HL-60/S4 treated with retinoic acid at 250 ng/mL for 4 days and 3 days (cell line): ENCODE measurements around the gene SF1.

ENCODE experiments used
- in situ Hi-C: fragments of 300-500 bp; cut with MboI; formaldehyde crosslinking; loops from 2 replicates; pipeline ENCODE4 v1.7.0; 2022; ENCODE audit warnings: low sequenced_read_pairs

SF1 gene

DNA sequence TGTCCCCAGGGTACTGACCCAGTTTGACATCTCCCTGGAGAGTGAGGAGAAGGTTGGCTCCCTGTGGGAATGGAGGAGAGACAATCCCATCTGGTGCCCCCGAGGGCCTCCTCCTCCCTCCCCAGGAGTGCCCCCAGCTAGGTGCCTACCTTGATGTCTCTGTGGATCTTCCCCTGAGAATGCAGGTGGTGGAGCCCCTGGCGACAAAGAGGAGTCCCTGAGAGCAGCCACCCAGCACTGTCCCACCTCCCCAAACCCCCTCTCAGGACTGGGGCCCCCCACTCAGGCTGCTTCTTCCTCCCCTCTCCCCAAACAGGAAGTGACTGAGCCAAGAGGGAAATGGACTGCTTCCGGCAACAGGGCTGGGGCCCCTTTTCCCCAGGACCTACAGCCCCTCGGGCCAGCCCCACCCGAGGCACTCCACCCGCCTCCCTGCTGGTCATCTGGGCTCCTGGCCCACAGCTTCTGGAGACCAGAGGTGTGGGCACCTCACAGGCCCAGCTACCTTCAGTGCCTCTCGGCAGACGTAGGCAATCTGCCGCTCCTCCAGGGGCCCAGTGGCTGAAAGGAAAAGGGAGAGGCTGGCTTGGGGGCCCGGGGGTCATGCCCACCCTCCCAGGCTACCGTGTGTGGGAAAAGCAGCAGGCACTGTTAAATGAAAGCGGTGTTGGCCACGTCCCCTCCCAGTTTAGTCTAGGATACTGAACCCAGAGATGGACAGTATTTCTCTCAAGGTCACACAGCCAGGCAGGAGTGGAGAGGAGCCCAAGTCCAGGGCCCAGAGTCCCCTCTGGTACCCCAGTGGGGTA, 23.4 kb upstream of the SF1 start:
- in situ Hi-C loops: no loop called here

DNA sequence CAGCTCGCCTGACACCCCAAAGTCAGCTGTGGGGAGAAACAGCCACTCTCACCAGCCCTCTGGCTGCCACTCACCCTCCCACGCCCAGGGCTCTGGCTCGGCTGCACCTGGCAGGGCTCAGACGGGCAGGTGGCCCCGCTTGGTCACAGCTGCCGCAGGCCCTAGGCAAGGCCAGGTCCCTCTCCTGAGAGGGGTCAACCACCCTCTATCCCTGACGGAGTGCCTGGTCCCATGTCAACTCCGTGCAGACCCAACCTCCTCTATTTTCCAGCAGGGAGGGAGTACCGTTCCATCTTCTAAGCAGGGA, 22.8 kb upstream of the SF1 start:
- in situ Hi-C loops: no loop called here

- in situ Hi-C loops: no loop called here
These were observed 22.2 kb upstream of the SF1 start for GRCh38 chr11:64800303-64801157.

GRCh38 chr11:64799623-64800302, 21.4 kb upstream of the SF1 start:
- in situ Hi-C loops: no loop called here

DNA sequence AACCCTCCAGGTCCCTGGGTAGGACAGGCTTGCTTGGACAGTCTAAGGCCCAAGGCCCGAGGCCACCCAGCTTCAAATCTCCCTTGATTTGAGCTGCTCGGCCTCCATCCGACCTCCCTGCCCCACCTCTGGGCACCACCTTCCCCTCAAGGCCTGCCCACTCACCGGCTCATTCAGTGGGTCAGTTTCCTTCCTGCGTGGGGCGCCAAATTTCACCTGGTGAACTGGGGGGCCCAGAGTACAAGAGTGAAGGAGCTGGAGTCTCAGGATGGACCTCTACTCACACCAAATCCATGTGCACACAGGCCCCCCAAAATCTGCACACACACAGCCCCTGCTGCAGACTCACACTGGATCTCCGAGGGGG, 20.9 kb upstream of the SF1 start:
- in situ Hi-C loops: no loop called here

DNA sequence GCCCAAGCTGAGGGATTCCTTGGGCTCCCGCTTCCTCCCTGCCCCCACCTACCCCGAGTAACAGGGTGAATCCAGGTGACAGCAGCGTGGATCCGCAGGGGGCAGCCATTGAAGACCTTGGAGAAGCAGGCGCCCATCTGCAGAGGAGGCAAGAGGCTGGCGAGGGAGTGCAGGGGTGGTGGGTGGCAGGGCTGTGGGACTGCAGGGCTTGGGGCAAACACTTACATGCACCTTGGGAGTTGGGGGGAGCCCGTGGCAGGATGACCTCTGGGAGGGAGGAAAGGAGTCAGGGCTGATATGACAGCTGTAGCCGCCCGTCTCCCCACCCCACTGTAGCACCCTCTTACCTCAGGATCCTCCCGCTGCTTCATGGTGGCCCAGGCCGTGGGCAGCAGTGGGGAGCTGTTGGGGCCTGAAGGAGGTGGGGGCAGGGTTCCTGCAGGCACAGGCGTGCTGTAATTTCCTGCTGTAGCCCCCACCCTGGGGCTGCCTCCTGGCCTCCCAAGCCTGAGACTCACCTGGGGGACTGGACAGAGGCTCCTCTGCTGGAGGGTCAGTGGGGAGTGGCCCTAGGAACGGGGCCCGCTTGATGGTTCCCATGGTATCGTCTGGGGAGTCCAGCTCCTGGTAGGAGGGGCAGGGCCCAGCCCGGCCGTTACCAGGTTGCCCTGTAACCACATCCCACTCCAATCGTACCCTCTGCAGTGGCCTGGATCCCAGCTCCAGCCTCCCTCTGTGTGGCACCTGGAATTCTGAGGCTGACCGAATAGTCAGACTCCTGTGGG, 18.6 kb upstream of the SF1 start:
- in situ Hi-C loops: no loop called here

DNA sequence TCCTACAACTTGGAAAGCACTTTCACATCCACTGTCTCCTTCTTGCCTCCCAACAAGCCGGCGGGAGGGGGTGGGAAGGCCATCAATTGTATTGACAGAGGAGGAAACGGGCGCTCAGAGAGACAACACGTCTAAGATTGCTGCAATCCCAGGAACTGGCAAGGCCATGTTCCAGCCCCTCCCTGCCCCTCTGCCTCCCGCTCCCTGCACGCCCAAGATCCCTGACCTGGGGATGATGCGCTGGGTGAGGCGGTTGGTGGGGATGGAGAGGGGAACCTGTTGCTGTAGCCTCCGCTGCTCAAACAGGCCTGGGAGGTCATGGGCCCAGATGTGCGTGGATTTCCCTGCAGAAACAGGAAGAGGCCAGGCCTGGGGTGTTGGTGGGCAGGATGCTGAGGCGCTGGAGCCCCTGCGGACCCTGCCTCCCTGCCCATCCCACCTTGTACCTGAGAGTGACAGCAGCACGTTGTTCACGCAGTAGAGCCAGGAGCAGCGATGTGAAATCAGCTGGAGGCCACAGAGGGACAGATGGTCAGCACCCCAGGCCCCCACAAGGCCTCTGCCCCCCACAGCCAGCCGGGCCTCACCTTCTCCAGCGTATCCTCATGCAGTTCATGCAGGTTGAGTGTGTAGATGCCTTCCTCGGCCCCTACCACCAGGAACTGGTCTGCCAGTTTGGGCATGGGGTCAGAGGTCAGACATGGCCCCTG, 17.9 kb upstream of the SF1 start:
- in situ Hi-C loops: no loop called here

DNA sequence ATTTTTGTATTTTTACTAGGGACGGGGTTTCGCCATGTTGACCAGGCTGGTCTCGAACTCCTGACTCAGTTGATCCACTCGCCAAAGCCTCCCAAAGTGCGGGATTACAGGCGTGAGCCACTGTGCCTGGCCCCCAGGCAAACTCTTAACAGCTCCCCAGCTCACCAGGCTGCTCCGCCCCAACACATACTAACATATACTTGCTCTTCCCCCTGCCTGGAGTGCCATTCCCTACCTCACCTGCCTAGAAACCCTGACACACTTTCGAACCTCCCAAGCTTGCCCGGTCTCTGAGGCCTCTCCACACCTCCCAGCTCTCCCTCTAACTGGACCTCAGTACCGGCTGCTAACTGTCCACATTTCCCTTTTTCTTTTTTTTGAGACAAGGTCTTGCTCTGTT, 16.2 kb upstream of the SF1 start:
- in situ Hi-C loops: no loop called here

- in situ Hi-C loops: no loop called here
These were observed 15.2 kb upstream of the SF1 start for GRCh38 chr11:64793271-64794160.

DNA sequence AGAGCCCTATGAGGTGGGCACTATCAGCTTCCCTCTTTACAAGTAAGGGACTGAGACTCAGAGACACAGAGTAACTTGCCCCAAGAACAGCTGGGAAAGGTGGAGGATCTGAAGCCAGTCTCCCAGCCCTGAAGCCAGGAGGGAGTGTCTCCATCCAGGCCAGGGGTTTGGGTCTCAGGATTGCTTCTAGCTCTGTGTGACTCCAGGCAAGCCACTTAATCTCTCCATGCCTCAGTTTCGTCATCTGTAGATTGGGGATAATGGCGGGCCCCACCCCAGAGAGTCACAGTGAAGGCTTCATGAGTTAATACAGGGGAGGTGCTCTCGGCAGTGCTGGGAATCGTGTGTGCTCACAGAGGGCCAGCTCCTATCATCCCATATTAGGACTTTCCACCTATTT, 14.1 kb upstream of the SF1 start:
- in situ Hi-C loops: no loop called here

- in situ Hi-C loops: no loop called here
These were observed 13.5 kb upstream of the SF1 start for GRCh38 chr11:64791781-64792291.

GRCh38 chr11:64790205-64791095, 12.1 kb upstream of the SF1 start:
- in situ Hi-C loops: no loop called here

- in situ Hi-C loops: no loop called here
These were observed 11.2 kb upstream of the SF1 start for GRCh38 chr11:64789331-64790204.

- in situ Hi-C loops: no loop called here
These were observed 10.2 kb upstream of the SF1 start for GRCh38 chr11:64788321-64789215.

DNA sequence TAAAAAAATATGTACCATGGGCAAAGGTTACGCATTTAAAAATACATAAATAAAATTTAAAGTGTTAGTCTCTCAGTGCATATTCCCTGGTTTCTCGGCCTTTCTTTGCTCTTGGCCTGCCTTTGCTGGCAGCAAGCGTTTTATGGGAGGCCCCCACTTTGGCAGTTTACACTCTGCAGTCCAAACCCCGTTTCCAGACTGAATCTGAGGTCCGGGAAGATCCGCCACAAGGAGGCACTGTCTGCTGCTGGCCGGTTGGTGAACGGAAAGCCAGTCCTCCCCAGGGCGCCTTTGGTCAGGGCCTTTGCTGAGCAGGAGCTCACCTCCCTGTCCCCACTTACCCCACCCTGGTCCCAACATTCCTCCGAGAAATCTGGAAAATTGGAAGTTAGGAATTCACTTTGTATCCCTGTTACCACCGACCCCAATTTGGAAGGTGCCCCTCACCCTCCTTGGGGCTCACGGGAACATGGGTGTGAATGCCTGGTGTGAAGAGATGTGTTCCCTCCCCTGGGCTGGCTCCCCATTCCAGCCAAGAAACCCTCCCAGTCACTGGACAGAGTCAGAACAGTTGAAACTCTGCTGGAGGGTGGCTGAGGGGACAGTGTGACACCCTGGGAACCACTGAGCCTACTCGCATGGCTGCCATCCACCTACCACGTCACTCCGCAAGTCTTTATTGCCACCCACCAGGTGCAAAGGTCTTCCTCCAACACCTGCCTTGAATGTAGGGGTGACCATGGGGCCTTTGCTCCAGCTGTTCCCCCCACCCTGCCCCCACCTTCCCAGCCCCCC, 9.4 kb upstream of the SF1 start:
- in situ Hi-C loops: no loop called here
